GM12874 (cell line): Measurements from ENCODE around the gene SLC16A8.

Experiments used
- CTCF ChIP-seq: IDR thresholded peaks from 2 replicates; pipeline ENCODE4 v1.5.1; 2011; ENCODE audit warnings: low read depth, mild to moderate bottlenecking, control low read depth, low read length, moderate library complexity; ENCODE audit not compliant: insufficient read depth

Gene SLC16A8

DNA sequence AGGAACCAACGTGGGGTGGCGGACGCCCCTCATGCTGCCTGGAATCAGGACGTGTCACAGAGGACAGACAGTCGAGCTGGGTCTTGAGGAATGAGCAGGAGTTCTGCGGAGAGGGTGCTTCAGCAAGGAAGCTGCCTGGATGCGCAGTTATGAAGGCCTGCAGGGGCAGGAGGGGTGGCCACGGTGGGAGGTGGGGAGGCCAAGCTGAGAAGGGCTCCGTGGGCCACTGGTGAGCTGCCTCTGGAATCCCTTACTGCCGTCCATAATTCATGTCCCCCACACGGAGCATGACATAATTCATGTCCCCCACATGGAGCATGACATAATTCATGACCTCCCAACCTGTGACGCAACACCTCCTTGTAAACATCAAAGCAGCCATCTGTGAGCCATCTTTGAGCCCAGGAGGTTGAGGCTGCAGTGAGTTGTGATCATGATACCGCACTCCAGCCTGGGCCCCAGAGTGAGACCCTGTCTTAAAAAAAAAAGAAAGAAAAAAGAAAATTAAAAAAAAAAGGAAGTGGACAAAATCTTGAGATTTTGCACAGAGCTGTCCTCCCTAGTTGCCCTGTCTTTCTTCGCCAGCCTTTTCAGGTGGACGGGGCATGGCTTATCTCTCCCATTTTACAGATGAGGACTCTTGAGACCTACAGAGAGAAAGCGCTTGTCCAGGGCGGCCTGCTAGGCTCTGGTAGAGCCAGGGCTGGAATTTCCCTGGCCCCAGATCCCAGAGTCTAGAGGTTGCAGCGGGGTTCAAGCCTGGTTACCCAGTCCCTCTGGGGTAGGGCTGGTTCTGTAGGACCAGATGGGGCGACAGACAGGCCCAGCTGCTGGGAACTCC is 51.1 kb downstream of the SLC16A8 start:
- no peak for TF ChIP-seq CTCF

- TF ChIP-seq CTCF: no peak
Measured at GRCh38 chr22:38031491-38031890, 52.5 kb downstream of the SLC16A8 start.

- TF ChIP-seq CTCF: no peak
Measured at GRCh38 chr22:38030311-38031133, 53.5 kb downstream of the SLC16A8 start.

- TF ChIP-seq CTCF: no peak
Measured at GRCh38 chr22:38029901-38030300, 54.1 kb downstream of the SLC16A8 start.

GRCh38 chr22:38029370-38029769 is 54.6 kb downstream of the SLC16A8 start:
- TF ChIP-seq CTCF: no peak

DNA sequence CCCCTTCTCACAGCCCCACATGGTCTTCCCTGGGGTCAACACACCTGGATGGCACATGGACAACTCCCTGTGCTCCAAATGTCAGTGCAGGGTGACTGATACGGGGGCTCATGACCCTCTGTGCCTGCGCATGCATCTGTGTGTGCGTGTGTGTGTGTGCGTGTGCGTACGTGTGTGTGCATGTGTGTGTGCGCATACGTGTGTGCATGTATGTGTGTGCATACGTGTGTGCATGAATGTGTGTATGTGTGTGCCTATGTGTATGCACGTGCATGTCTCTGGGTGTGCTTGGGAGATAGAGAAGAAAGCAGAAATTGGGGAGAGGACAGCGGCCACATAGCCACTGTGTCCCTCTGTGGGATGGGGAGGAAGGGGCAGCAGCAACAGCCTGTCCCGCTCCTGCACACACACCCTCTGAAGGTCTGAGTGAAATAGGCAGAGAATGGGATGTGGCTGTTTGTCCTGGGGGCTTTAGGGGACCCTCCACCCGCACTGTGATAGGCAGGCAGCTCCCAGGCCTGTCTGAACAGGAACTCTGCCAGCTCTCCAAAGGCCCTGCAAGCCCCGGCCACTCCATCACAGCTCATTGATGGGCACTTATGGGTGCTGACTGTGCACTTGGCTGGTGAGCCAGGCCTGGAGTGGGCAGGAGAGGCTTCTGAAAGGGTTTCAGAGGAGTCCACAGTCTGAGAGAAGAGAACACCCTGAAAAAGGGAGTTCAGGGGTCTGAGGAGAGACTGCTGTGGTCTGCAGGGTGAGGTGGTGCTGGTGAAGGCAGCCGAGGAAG is 55.4 kb downstream of the SLC16A8 start:
- TF ChIP-seq CTCF: no peak
